NCI-H82 (cell line): ENCODE data around the gene GRIA3.
"Not testable (repeated sequence)": the region's sequence is repeated elsewhere in the genome, so short reads cannot be mapped to it uniquely, and the experiment has no call there.

ENCODE experiments used
- DNase-seq: peaks from one replicate; lab custom pipeline; 2025; lab: John Stamatoyannopoulos, UW

The GRIA3 gene

DNA sequence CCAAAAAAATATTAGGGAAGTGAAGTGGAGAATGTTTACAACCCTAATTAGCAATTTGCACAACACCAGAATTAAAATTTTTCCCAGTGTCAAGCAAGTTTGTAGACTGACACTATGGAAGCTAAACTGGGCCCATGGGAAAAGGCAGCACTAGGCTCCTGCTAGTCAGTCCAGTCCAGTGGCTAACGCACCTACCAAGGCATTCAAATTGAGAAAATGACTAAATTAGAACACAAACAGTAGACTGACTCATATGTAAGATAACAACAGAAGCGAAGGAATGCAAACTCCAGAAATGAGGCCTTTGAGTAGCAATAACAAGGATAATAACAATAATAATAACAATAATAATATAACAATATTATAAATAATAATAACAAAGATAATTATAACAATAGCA, 90.7 kb downstream of the GRIA3 start:
- no peak for DNase-seq

DNA sequence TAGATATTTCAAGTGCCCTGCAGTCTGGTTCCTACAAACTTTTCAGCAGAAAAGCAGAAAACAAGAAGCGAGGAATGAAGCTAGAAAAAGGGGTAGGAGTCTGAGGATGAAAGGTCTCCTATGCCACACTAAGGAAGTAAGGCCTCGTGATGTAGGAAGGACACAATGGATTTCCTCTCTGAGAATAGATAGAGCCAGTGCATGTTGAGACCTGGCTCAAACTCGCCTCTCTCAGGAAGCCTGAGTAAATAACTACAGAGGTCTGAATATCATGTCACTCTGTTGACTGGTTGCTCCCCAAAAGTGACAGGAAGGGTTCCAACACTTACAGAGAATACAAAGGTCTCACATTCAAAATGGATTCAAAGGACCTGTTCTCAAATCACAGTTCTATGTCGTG, 93.3 kb downstream of the GRIA3 start:
- DNase-seq: no peak

GRCh38 chrX:123277821-123278220, 93.7 kb downstream of the GRIA3 start:
- DNase-seq: no peak

- DNase-seq: no peak
These were observed 98.2 kb downstream of the GRIA3 start for GRCh38 chrX:123282241-123282640.

GRCh38 chrX:123283407-123283806, 99.3 kb downstream of the GRIA3 start:
- DNase-seq: not testable (repeated sequence)

GRCh38 chrX:123291623-123292022, 107.5 kb downstream of the GRIA3 start:
- no peak for DNase-seq

GRCh38 chrX:123298026-123298425, 113.9 kb downstream of the GRIA3 start:
- DNase-seq: peak; percentile 8

GRCh38 chrX:123303429-123303828, 119.4 kb downstream of the GRIA3 start:
- no peak for DNase-seq

DNA sequence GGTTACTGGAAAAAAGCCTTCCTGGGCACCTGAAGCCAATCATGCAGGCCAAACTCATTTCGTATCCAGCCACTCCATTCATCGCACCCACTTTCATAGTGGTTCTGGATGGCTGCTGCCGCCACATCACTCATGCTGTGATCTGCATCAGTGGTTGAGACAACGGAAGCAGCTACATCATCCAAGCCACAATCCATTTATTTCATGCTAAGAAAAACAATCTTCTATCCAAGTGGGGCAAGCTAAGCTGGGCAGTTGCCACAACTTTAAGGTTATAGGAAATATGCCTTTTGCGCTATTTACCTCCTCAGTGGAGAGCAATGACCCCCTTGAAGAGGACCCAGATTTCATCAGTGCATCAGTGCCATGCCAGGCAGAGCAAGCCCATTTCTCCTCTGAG, 124.6 kb downstream of the GRIA3 start:
- DNase-seq: no peak

- no peak for DNase-seq
These were observed 126.0 kb downstream of the GRIA3 start for GRCh38 chrX:123310112-123310511.

DNA sequence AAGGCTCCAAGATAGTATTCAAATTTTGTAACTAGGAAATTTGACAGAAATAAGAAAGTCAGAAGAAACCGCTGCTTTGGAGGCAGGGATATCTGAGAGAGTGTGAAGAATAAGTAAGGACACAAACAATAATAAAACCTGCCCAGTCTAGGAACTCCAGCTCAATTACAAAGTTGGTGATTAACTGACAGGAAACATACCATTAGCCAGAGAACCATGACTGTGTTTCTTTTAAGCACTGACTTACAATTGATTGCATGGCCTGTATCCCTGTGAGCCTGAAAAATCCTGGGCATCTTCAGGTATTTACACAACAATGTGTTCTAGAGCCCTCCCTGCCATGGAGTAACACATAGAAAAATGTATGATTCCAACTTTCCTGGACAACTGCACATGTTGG, 127.4 kb downstream of the GRIA3 start:
- DNase-seq: no peak

- DNase-seq: no peak
These were observed 129.4 kb downstream of the GRIA3 start for GRCh38 chrX:123313486-123313885.

- DNase-seq: no peak
These were observed 136.5 kb downstream of the GRIA3 start for GRCh38 chrX:123320622-123321021.

- no peak for DNase-seq
These were observed 138.5 kb downstream of the GRIA3 start for GRCh38 chrX:123322536-123322935.

DNA sequence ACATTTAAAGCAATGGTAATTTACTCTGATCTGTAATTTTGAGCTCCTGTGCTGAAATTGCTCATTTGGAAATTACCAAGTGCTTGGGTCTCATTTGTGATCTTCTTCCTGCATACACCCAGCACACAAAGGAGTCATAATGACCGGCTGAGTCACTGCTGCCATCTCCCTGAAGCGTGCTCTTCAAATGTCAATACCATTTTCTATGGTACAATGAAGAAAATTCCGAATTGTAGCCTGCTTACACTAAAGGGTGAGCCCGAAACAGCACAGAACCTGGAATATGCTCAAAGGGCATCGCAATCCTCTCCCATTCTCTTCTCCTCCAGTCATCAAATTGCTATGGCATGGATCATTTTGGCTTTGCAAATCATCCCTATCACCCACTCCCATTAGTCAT, 140.5 kb downstream of the GRIA3 start:
- DNase-seq: no peak

GRCh38 chrX:123330229-123330942, 146.3 kb downstream of the GRIA3 start:
- peak; percentile 2 for DNase-seq

DNA sequence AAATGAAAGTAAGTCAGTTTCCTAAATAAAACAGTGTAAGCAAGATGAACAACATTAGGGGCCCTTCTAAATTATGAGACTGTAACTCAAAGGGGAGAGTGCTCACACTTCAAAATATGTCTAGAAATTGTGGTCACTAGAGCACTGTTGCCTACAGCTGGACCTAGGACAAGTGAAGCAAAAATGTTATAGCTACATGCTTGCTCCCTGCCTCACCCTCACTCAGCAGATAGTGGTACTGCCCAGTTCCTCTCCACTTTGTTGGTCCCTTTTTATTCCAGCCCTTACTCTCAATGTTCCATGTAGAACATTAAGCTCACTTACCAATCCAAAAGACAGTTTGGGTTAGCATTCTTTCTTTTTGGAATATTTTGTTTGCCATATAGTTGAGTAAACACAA, 147.3 kb downstream of the GRIA3 start:
- no peak for DNase-seq

GRCh38 chrX:123331859-123332258, 147.8 kb downstream of the GRIA3 start:
- DNase-seq: no peak

GRCh38 chrX:123336666-123337065, 152.6 kb downstream of the GRIA3 start:
- no peak for DNase-seq

GRCh38 chrX:123337886-123338639, 154.0 kb downstream of the GRIA3 start:
- no peak for DNase-seq

DNA sequence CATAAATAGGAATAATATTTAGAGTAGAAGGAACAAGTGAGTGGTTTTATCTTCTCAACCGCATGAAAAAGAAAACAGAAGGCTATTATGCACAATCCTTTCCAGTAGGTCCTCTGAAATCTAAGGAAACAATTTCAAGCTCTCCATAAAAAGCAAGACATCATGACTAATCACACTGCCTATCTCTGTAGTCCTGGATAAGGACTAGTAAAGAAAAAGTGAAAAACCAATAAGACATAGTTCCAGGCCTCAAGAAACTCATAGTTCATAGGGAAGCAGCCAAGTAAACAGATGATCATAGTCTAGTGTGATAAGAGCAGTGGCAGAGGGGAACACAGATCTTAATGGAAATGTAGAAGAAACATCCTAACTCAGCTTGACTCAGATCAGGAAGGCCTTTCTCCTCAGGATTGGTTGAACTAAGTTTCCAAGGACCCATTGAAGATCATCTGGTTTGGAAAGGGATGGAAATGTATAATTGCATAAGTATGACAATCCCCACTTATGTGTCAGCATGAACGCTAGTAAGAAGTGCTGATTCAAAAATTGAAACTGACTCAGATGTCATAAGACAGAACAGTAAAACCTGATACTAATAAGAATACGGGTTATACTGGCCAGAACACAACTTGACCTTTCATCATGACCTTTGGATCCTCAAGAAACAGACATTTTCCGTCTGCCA, 155.3 kb downstream of the GRIA3 start:
- no peak for DNase-seq

- DNase-seq: no peak
These were observed 156.6 kb downstream of the GRIA3 start for GRCh38 chrX:123340696-123341095.

GRCh38 chrX:123348468-123348867, 164.4 kb downstream of the GRIA3 start:
- no peak for DNase-seq
